Jurkat, Clone E6-1 (cell line): ENCODE measurements around the gene FBXL2.
"Not testable (repeated sequence)": the region's sequence is repeated elsewhere in the genome, so short reads cannot be mapped to it uniquely, and the experiment has no call there.

Source experiments
- DNase-seq: peaks from one replicate; pipeline ENCODE4 v3.0.0-alpha.2; 2011; ENCODE audit warnings: low read depth, low spot score
- H3K4me3 ChIP-seq: 2 replicates; pipeline ENCODE4 v1.5.1; 2011; ENCODE audit warnings: mild to moderate bottlenecking, low read length, control low read depth, moderate library complexity

The FBXL2 gene

DNA sequence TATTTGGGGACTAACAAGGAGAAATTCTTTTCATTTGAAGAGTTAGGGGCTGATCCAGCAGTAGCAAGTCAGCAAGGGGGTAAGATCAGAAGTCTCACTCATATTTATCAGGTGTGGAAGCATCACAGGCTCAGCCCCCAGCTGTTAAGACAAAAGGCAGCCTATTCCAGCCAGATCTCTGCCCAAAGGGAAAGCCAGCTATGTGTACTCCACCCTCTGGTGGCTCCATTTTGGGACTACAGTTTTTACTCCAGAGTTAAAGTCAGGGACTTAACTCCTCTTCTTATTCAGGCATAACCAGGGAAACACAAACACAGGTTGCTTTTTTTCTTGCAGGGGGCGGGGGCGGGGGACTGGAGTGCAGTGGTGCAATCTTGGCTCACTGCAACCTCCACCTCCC is 143.7 kb downstream of the FBXL2 start:
- H3K4me3 ChIP-seq, result no peak overlapping the region
- DNase-seq, result no peak

DNA sequence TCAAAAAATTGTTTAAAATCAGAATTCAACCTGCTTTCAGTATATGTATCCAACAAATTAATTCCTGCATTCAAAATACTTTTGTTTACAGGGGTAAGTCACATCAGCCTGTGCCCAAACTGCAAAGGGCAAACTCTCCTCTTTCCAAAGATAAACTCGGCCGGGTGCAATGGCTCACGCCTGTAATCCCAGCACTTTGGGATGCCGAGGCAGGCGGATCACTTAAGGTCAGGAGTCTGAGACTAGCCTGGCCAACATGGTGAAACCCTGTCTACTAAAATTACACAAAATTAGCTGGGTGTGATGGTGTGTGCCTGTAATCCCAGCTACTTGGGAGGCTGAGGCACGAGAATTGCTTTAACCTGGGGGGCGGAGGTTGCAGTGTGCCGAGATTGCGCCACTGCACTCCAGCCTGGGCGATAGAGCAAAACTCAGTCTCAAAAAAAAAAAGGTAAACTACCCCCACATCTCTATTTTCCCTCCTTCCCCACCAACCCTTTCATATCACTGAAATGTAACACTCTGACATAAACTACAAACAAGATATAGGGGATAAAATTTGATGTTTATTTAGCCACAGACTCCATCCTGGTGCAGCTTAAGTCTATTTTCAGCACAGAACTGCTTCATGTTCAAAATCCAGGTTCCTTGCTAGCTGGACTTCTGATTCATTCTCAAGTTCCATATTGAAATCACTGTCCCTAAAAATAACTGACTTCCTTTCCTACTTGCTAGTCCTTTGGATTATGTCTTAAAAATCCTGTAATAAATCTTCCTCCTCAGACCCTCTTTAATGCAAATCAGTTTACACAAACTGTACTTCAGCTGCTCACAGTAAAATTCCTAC is 147.6 kb downstream of the FBXL2 start:
- DNase-seq, result no peak
- no peak overlapping the region for H3K4me3 ChIP-seq

- DNase-seq, result no peak
- no peak overlapping the region for H3K4me3 ChIP-seq
Observed at GRCh38 chr3:33425453-33425852, 148.2 kb downstream of the FBXL2 start.

- DNase-seq, result no peak
- no peak overlapping the region for H3K4me3 ChIP-seq
Observed at GRCh38 chr3:33426068-33426467, 148.8 kb downstream of the FBXL2 start.

DNA sequence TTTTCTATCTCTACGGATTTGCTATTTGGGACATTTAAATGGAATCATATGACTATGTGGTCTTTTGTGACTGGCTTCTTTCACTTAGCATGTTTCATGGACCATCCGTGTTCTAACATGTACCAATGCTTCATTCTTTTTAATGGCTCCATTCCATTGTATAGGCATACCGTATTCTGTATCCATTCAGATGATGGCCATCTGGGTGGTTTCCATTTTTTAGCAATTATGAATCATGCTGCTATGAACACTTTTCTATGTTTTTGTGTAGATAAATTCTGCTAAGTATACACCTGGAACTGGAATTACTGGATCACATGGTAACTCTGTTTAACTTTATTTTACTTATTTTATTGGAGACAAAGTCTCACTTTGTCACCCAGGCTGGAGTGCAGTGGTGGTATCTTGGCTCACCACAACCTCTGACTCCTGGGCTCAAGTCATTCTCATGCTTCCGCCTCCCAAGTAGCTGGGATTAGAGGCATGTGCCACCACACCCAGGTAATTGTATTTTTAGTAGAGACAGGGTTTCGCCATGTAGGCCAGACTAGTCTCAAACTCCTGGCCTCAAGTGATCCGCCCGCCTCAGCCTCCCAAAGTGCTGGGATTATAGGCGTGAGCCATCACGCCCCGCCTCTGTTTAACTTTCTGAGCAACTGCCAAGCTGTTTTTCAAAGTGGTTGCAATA is 149.5 kb downstream of the FBXL2 start:
- H3K4me3 ChIP-seq, result no peak overlapping the region
- DNase-seq, result no peak

- no peak overlapping the region for H3K4me3 ChIP-seq
- DNase-seq, result no peak
Observed at GRCh38 chr3:33428734-33429133, 151.5 kb downstream of the FBXL2 start.

DNA sequence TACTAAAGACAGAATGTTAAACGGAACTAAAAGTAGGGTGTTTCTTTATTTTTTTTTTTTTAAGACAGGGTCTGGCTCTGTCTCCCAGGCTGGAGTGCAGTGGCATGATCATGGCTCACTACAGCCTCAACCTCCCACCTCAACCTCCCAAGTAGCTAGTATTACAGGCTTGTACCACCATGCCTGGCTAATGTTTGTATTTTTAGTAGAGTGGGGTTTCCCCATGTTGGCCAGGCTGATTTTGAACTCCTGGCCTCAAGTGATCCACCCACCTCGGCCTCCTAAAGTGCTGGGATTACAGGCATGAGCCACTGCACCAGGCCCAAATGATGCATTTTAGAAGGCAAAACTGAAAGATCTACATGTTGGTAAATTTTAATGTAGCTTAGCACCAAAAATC is 152.1 kb downstream of the FBXL2 start:
- H3K4me3 ChIP-seq, result not testable (repeated sequence)

DNA sequence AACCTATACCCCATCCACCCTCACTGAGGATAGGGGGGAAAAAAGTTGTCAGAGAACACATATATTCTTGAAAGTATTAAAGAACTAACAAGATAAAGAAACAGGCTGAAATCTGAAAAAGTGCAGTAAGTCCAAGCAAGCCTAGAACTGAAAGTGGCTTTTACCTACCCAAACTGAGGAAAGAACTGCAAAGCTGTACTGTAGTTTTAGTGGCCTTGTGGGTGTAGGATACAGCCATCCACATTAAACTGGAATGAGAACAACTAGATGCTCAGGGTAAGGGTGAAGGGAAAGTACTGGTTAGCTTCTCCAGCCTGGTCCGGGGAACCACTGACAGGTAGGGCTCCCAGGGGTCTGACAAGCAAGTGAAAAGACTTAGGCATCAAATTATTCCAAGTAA is 152.8 kb downstream of the FBXL2 start:
- no peak for DNase-seq
- H3K4me3 ChIP-seq, result no peak overlapping the region

More for the DNA sequence above, 152.1 kb downstream of the FBXL2 start:
- not testable (repeated sequence) for DNase-seq

DNA sequence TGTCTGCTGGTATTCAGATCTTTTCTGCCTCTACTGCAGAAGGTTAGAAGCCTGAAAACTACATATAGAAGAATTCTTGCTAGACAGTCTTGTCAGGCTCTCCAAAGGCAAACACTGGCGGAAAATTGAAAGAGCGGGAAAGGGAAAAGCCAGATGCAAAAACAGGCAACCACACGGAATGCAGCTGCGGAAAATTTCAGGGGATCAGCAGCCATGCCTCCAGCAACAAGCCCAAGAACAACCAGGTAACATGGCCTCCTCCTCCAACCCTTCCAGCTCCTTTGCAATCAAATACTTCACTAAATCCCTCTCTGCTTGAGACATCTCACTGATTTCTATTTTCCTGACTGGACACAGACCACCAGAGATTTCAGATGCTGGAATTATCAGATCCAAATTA is 153.3 kb downstream of the FBXL2 start:
- no peak overlapping the region for H3K4me3 ChIP-seq
- no peak for DNase-seq

- H3K4me3 ChIP-seq, result no peak overlapping the region
- no peak for DNase-seq
Observed at GRCh38 chr3:33433843-33434242, 156.6 kb downstream of the FBXL2 start.
